Measurements from ENCODE around the gene GLB1L2.
"Not testable (repeated sequence)": the region's sequence is repeated elsewhere in the genome, so short reads cannot be mapped to it uniquely, and the experiment has no call there.

GLB1L2 gene, protein sequence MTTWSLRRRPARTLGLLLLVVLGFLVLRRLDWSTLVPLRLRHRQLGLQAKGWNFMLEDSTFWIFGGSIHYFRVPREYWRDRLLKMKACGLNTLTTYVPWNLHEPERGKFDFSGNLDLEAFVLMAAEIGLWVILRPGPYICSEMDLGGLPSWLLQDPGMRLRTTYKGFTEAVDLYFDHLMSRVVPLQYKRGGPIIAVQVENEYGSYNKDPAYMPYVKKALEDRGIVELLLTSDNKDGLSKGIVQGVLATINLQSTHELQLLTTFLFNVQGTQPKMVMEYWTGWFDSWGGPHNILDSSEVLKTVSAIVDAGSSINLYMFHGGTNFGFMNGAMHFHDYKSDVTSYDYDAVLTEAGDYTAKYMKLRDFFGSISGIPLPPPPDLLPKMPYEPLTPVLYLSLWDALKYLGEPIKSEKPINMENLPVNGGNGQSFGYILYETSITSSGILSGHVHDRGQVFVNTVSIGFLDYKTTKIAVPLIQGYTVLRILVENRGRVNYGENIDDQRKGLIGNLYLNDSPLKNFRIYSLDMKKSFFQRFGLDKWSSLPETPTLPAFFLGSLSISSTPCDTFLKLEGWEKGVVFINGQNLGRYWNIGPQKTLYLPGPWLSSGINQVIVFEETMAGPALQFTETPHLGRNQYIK

DNA sequence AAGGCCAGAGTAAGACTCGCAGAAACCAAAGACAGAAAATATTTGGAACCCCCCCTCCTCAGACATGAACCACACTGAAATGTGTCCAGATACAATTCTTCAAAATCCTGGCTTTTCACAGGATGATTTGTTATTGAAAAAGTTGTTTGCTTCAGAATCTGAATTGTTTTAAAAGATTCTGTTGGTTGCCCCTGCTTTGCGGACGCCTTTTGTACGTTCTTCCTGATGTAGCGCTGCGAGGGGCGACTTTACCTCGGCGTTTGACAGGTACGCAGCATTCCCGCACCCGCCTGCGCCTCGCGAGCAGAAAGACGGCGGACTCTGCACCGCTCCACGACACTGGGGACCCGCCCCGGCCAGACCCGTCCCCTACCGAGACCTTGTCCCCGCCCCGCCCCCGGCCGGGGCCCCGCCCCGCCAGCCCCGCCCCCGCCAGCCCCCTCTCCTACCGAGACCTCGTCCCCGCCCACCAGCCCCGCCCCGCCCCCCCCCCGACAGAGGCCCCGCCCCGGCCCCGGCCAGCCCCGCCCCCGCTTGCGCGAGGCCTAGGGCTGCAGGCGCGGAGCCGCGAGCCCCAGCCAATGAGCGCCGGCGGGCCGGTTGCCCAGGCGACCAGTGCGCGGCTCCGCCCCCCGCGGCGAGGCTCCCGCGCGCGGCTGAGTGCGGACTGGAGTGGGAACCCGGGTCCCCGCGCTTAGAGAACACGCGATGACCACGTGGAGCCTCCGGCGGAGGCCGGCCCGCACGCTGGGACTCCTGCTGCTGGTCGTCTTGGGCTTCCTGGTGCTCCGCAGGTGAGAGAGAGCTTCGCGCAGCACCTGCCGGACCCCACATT lies at the start of gene GLB1L2:
GLB1L2 (plus strand) TSS at position 635 of the 835 bp plus-strand sequence; CDS start at position 709, 74 bp downstream.
- TF ChIP-seq, protein P1, sequence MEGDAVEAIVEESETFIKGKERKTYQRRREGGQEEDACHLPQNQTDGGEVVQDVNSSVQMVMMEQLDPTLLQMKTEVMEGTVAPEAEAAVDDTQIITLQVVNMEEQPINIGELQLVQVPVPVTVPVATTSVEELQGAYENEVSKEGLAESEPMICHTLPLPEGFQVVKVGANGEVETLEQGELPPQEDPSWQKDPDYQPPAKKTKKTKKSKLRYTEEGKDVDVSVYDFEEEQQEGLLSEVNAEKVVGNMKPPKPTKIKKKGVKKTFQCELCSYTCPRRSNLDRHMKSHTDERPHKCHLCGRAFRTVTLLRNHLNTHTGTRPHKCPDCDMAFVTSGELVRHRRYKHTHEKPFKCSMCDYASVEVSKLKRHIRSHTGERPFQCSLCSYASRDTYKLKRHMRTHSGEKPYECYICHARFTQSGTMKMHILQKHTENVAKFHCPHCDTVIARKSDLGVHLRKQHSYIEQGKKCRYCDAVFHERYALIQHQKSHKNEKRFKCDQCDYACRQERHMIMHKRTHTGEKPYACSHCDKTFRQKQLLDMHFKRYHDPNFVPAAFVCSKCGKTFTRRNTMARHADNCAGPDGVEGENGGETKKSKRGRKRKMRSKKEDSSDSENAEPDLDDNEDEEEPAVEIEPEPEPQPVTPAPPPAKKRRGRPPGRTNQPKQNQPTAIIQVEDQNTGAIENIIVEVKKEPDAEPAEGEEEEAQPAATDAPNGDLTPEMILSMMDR (IDR thresholded peaks at IDR 0.05; ENCODE audit: insufficient read depth, low read depth, low read length, missing control alignments): no peak
- no peak within 1 kb of the TSS for H3K4me3 ChIP-seq (ENCODE audit: low read depth, low read length)
- DNase-seq (ENCODE audit: low read depth): peak; percentile 19

DNA sequence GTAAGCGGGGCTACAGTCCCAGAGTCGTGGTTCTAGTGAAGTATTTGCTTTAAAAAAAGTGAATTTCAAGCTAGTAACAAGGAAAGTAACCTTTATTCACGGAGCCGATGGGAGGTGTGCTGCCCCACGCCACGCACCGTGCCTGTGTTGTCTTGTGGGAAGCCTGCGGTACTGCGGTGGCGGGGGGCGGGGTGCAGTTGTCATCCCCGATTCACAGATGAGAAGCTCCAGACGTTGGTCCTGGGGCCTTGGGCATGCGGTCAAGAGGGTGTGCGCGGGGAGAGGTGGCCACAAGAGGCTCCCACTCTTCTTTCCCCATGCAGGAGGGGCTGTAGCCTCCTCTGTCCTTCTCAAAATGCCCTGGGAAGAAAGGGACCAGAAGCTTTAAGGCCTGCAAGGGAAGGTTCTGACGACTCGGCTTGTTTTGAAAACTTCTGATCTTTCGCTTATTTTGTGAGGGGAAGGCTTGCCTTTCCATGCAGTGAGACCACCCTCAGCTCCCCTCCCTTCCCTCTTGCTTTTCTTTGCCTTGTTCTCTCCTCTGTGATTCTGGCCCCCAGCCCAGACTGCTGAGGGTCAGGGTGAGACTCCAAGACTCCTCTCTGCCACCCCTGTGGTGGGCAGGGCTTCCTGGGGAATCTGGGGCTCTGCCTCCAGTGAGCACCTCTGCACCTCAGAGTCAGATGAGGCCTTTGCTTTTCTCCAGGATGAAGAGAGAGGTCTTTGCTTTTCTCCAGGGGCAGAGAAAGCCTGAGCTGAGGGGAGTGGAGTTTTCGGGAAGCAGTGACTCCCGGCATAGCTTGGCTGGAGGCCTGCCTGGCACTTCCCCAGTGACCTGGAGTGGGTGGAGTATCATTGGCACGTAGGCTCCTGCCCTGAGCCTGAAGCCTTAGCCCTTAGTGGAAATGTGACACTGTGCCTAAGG lies 49.4 kb upstream of the GLB1L2 start:
- H3K4me3 ChIP-seq (ENCODE audit: low read depth, low read length): no peak overlapping the region
- TF ChIP-seq, protein P1 (IDR thresholded peaks at IDR 0.05; ENCODE audit: insufficient read depth, low read depth, low read length, missing control alignments): no peak
- no peak for DNase-seq (ENCODE audit: low read depth)

DNA sequence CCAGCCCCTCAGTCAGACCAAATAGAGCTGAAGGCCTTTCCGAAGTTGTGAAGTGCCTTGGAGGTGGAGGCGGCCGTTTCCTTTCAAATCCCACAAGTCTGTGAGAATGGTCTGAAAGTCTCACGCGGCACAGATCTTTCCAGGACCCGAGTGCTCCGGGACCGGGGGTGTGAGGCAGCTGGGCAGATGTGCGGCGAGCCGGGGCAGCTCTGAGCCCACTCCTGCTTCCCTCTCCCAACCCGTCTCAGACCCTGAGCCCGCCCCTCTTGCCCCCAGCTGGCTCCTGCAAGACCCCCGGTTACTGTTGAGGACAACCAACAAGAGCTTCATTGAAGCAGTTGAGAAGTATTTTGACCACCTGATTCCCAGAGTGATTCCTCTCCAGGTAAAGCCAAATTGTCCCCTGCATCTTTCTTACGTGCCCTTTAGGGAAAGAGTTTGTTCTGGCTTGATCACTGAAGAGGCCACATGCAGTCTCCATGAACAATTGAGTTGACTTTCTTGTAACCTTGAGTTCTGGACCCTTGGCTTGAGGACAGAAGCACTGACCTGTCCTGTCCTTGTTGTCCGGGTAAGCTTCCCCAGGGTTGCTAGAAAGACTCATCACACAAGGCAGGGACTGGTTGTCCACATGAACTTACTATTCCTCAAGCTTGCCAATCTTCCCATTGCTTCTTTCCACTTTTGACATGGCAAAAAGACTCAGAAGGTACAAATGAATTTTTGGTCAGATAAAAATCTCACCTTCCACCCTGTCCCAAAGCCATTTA lies 48.1 kb upstream of the GLB1L2 start:
- no peak overlapping the region for H3K4me3 ChIP-seq (ENCODE audit: low read depth, low read length)
- TF ChIP-seq, protein P1 (IDR thresholded peaks at IDR 0.05; ENCODE audit: insufficient read depth, low read depth, low read length, missing control alignments): no peak
- no peak for DNase-seq (ENCODE audit: low read depth)

DNA sequence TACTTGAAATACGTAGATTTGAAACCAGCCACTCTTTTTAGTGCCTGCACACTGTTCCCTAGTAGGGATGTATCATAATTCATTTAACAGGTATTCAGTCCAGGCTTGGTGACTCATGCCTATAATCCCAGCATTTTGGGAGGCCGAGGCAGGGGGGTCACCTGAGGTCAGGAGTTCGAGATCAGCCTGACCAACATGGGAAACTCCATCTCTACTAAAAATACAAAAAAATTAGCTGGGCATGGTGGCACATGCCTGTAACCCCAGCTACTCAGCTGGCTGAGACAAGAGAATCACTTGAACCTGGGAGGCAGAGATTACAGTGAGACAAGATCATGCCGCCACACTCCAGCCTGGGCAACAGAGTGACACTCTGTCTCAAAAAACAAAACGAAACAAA lies 47.4 kb upstream of the GLB1L2 start:
- not testable (repeated sequence) for DNase-seq (ENCODE audit: low read depth); H3K4me3 ChIP-seq (ENCODE audit: low read depth, low read length)

DNA sequence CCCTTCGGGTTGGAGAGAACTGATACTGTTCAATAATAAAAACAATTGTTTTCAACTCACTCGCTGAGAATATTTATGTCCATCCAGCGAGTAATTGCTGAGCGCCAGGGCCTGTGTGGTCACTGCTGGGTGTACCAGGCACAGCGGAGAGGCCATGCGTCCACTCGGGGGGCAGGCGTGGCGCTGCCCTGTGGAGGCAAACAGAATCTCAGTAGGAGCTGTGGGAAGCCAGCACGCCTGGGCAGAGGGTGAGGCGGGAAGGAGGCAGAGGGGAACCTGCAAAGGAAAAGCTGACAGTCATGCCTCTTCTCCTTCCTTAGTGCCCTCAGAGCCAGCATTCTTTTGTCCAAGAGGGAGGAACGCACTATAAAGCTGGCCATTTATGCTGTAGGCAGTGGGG lies 44.2 kb upstream of the GLB1L2 start:
- TF ChIP-seq, protein P1 (IDR thresholded peaks at IDR 0.05; ENCODE audit: insufficient read depth, low read depth, low read length, missing control alignments): no peak
- no peak for DNase-seq (ENCODE audit: low read depth)
- no peak overlapping the region for H3K4me3 ChIP-seq (ENCODE audit: low read depth, low read length)

DNA sequence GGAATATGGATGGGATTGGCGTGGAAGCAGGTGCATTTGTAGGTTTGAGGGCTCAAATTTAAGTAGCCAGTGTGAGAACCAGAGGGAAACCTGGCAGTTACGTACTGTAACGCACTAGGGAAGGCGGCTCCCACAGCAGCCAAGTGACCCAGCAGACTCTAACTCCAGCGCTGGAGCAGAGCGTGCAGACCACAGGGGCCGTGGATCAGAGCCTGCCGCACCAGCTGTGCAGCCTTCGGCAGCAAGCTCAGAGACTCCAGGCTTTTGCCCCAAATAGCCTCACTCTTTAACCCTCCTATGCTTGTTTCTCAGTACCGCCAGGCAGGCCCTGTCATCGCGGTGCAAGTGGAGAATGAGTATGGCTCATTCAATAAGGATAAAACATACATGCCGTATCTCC lies 43.3 kb upstream of the GLB1L2 start:
- H3K4me3 ChIP-seq (ENCODE audit: low read depth, low read length): no peak overlapping the region
- no peak for DNase-seq (ENCODE audit: low read depth)
- TF ChIP-seq, protein P1 (IDR thresholded peaks at IDR 0.05; ENCODE audit: insufficient read depth, low read depth, low read length, missing control alignments): no peak

Measured in GM12865 (cell line).